ENCODE data around the gene PLXNA1. TPM values are rescaled to one million over a fixed set of nuclear protein-coding genes. Genes with fewer than 3 reads are reported as not detected.

The PLXNA1 gene
- total and polyA plus RNA-seq, 2 of the 8 experiments (the other 6 are each of a cell fraction or from before 2014, with no cell fraction given), result 47.5 to 54.9 TPM

- no peak overlapping the region for H3K4me2 ChIP-seq (ENCODE audit: insufficient read depth in 1 of 2, low read depth in 2 of 2, low read length in 2 of 2)
- no peak overlapping the region for H2BK120ac ChIP-seq (replicated peaks; ENCODE audit: low read depth, low read length)
- ChIA-PET POLR2A (ENCODE audit: partially characterized antibody) (interaction anchor here (1.1 kb wide), 1 partner anchor 28 kb away, joined by 3 read pairs; no protein-coding TSS in a partner anchor), CTCF (ENCODE audit: partially characterized antibody) (interaction anchor here (0.7 to 4.6 kb wide), 13 partner anchors 8 to 253 kb away, joined by 3 to 24 read pairs (median 4); no protein-coding TSS in a partner anchor)
- peaks cover 4% of the 10 kb centered on the region; the same call in 1 of the 2 replicates for H3K79me1 ChIP-seq (ENCODE audit: low read depth, low read length)
- no peaks in the 10 kb centered on the region for H3K4me1 ChIP-seq (replicated peaks in 1 of 4; ENCODE audit: control insufficient read depth in 3 of 4, insufficient read depth in 4 of 4, low read length in 3 of 4)
- H3K56ac ChIP-seq (replicated peaks; ENCODE audit: insufficient read length, low read depth, low read length), result no peak overlapping the region
- DNase-seq (ENCODE audit: low read depth in 1 of 2, low spot score in 2 of 2) (no peak), FAIRE-seq (no peak)
- 95% methylated on average over 7 of the region's 7 CpGs; no CpG with 5 or more reads in 1 of the 2 experiments for WGBS, 2 experiments (ENCODE audit: extremely low coverage in 1 of 2, insufficient coverage in 1 of 2, insufficient read length in 1 of 2, insufficient replicate concordance in 2 of 2, low coverage in 1 of 2, low lambda C conversion rate in 2 of 2, missing lambda C conversion rate in 1 of 2)
- no peak overlapping the region for H2BK20ac ChIP-seq (ENCODE audit: low read length)
- H3K36me3 ChIP-seq (ENCODE audit: control insufficient read depth in 2 of 4, insufficient read depth in 4 of 4, low read length in 3 of 4), result no peaks in the 10 kb centered on the region
- no peak overlapping the region for H2AFZ ChIP-seq (ENCODE audit: low read length)
- H3K4me3 ChIP-seq (ENCODE audit: extremely low read depth in 1 of 4, insufficient read depth in 2 of 4, low read depth in 3 of 4, low read length in 4 of 4), result no peak overlapping the region
- H2BK12ac ChIP-seq (ENCODE audit: low read depth, low read length), result no peak overlapping the region
- peaks cover 0 to 2% of the 10 kb centered on the region in 2 experiments for H4K20me1 ChIP-seq (replicated peaks in 1 of 2; ENCODE audit: control insufficient read depth in 1 of 2, insufficient read depth in 2 of 2, low read length in 2 of 2)
- no peaks in the 10 kb centered on the region for H3K23me2 ChIP-seq (ENCODE audit: low read depth, low read length)
- H2BK5ac ChIP-seq (ENCODE audit: low read depth, low read length), result no peak overlapping the region
- H3K9me3 ChIP-seq (ENCODE audit: insufficient read depth in 2 of 2, low read depth in 1 of 2, low read length in 1 of 2), result no peaks in the 10 kb centered on the region
- no peak overlapping the region for H3K9ac ChIP-seq (replicated peaks in 1 of 4; ENCODE audit: extremely low read depth in 1 of 4, low read depth in 3 of 4, low read length in 3 of 4)
- no peak overlapping the region for H3K27ac ChIP-seq (ENCODE audit: low read depth, low read length)
- H4K91ac ChIP-seq (replicated peaks; ENCODE audit: insufficient read length, low read length), result no peak overlapping the region
- no peak overlapping the region for H3K23ac ChIP-seq (ENCODE audit: insufficient read length)
- H2BK15ac ChIP-seq (ENCODE audit: low read length), result no peak overlapping the region
- no peaks in the 10 kb centered on the region for H3K27me3 ChIP-seq (replicated peaks in 1 of 4; ENCODE audit: control insufficient read depth in 3 of 4, extremely low read depth in 1 of 4, insufficient read depth in 3 of 4, low read length in 3 of 4)
- H3K4ac ChIP-seq (replicated peaks; ENCODE audit: insufficient read length, low read depth, low read length), result no peak overlapping the region
- TF ChIP-seq HDAC2 (IDR thresholded peaks at IDR 0.05; ENCODE audit: borderline replicate concordance in 1 of 2, low read depth in 2 of 2, low read length in 2 of 2) (no peak), GABPA (IDR thresholded peaks at IDR 0.05; ENCODE audit: borderline replicate concordance, insufficient read depth, low read length) (no peak), FOSL1 (IDR thresholded peaks at IDR 0.05; ENCODE audit: insufficient read depth, low read depth, low read length) (no peak), BCL11A (IDR thresholded peaks at IDR 0.05; ENCODE audit: low read depth in 2 of 2, low read length in 2 of 2) (no peak)
- no peak overlapping the region for H2AK5ac ChIP-seq (ENCODE audit: low read depth, low read length)
- no peaks in the 10 kb centered on the region for H3K79me2 ChIP-seq (ENCODE audit: control insufficient read depth in 1 of 2, insufficient read depth in 2 of 2, low read length in 2 of 2)
- no peak overlapping the region for H3K18ac ChIP-seq (ENCODE audit: extremely low read depth, low read length)
- no peak overlapping the region for H4K5ac ChIP-seq (ENCODE audit: insufficient read length, low read depth, low read length)
- no peak overlapping the region for H4K8ac ChIP-seq (ENCODE audit: extremely low read depth, insufficient read depth, low read length)
- no peak overlapping the region for H3K14ac ChIP-seq (ENCODE audit: insufficient read length)
Measured at GRCh38 chr3:126937973-126938372, 44.9 kb upstream of the PLXNA1 start.

Data from H1 (cell line).